GM18498 (cell line): ENCODE measurements around the gene BRI3BP.
A peak's percentile ranks its signal among the peaks of the same experiment; 100 is the strongest.
"Not testable (repeated sequence)": the region's sequence is repeated elsewhere in the genome, so short reads cannot be mapped to it uniquely, and the experiment has no call there.

Source experiments
- ATAC-seq: cut with Tn5 transposase; IDR thresholded peaks from one replicate; pipeline ENCODE4 v1.9.1; 2021; ENCODE audit warnings: mild to moderate bottlenecking, moderate library complexity; ENCODE audit not compliant: unreplicated experiment

BRI3BP gene

GRCh38 chr12:124971603-124972002 lies 21.8 kb upstream of the BRI3BP start:
- no peak for ATAC-seq

GRCh38 chr12:124972211-124972610 lies 21.2 kb upstream of the BRI3BP start:
- no peak for ATAC-seq

- no peak for ATAC-seq
Measured at GRCh38 chr12:124975276-124975675, 18.2 kb upstream of the BRI3BP start.

GRCh38 chr12:124976999-124977398 lies 16.4 kb upstream of the BRI3BP start:
- ATAC-seq: no peak

DNA sequence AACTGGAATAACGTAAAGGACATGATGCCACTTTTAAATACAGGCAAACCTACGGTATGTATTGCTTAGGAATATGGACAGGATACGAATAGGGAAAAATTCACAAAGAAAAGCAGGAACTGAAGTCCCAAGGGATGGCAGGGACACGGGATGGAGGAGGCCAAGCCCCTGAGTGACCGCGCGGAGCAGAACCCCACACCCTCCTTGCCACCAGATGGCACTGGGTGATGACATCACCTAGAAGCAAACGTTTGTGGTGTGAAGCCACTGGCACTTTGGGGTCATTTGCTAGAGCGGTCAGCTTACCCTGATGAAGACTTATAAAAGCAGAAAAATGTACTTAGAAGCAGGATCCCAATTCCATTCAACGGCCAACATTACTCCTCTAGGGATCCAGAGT lies 13.9 kb upstream of the BRI3BP start:
- no peak for ATAC-seq

GRCh38 chr12:124980098-124980892 lies 13.2 kb upstream of the BRI3BP start:
- no peak for ATAC-seq

DNA sequence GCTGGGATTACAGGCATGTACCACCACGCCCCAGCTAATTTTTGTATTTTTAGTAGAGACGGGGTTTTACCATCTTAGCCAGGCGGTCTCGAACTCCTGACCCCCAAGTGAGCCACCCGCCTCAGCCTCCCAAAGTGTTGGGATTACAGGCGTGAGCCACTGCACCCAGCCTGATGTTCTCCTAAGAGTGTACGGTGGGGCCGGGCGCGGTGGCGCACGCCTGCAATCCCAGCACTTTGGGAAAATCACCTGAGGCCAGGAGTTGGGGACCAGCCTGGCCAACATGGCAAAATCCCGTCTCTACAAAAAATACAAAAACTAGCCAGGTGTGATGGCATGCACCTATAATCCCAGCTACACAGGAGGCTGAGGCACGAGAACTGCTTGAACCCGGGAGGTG lies 6.6 kb upstream of the BRI3BP start:
- not testable (repeated sequence) for ATAC-seq

GRCh38 chr12:124992874-124993625 lies 395 bp upstream of the BRI3BP start:
- peak; percentile 36 for ATAC-seq

DNA sequence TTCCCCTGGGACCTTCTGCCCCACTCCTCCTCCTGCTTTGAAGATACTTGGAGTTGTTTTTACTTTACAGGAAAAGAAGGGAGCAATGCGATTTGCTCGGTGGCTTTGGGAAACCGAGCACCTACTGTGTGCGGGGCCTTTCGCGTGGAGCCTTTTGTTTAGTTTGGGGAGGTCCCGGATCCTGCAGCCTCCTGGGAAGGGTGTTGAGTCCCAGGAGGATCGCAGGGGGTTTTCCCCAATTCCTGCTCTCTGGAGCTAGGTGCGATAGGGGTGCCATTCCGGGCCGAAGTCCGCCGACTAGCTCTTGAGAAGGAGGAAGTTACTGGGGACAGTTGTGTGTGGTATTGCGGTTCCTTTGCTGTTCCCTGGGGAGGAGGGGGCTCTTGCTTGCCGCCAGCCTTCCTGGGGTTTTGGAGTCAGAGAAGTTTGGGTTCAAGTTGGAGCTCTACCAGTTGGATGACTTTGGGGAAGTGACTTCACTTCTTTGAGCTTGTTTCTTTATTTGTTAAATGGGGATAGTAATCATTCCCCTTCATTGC lies 1.1 kb downstream of the BRI3BP start:
- ATAC-seq: peak; percentile 25

- ATAC-seq: no peak
Measured at GRCh38 chr12:124995200-124995961, 1.9 kb downstream of the BRI3BP start.

DNA sequence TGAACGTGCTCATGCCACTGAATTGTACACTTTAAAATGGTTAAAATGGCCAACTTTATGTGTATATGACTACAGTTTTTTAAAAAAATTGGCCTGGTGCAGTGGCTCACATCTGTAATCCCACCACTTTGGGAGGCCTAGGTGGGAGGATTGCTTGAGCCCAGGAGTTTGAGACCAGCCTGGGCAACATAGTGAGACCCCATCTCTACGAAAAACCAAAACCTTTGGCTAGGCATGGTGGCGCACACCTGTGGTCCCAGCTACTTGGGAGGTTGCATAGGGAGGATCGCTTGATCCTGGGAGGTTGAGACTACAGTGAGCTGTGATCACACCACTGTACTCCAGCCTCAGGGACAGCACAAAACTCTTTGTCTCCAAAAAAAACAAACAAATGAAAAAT lies 5.3 kb downstream of the BRI3BP start:
- no peak for ATAC-seq

GRCh38 chr12:125001636-125002035 lies 8.2 kb downstream of the BRI3BP start:
- no peak for ATAC-seq

DNA sequence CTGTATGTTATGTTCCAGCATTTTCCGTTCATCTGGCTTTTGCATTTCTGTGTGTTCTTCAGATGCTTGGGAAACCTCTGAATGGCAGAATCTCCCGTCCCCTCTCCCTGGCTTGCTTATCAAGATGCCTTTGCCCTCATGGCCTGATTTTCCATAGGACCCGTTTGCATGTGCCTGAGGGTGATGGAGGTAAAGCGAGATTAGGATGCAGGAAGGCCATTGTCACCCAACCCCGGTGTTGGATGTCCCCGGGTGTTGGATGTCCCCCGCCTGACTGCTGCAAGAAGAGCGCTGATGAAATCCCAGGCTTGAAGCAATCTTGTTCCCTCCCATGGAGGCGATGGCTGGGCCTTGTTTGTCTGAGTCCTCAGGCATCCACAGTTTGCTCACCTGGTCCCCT lies 9.6 kb downstream of the BRI3BP start:
- ATAC-seq: no peak

GRCh38 chr12:125004621-125005020 lies 11.2 kb downstream of the BRI3BP start:
- no peak for ATAC-seq

DNA sequence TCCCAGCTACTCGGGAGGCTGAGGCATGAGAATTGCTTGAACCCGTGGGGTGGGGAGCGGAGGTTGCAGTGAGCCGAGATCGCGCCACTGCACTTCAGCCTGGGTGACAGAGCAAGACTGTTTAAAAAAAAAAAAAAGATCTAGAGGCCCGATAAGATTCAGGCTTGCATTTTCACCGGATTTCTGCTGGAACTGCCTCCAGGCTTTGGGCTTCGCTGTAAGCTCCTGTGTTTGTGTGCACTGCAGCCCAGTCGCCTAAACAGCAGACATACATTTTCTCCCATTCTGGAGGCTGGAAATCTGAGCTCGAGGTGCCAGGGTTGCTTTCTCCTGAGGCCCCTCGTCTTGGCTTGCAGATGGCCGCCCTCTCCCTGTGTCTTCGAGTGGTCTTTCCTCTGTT lies 12.2 kb downstream of the BRI3BP start:
- ATAC-seq: no peak

- no peak for ATAC-seq
Measured at GRCh38 chr12:125006365-125006764, 12.9 kb downstream of the BRI3BP start.

DNA sequence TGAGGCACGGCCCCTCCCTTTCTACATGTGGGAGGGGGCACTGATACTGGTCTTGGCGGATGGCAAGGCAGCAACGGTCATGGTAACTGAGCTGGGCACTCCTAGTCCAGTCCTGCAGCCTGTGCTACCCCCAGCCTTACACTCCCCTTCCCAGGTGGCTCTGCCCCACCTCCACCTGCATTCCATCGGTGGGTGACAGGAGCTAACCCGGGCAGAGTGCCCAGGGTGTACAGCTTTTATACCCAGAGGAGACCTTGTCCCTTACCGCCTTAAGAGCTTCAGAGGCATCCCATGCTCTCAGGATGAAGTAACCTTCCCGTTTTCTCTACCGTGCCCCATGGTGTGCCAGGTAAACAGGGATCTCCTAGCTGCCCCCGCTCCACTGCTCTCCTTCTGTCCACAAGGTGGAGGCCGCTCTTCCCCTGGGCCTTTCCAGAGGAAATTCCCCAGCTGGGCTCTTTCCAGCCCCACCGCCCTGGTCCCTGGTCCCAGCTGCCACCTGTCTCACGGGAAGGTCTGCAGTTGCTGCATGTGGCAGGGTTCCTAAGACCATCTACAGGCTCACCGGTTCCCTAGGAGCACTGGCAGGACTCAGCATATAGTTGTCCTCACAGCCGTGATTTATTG lies 20.5 kb downstream of the BRI3BP start:
- ATAC-seq: no peak

DNA sequence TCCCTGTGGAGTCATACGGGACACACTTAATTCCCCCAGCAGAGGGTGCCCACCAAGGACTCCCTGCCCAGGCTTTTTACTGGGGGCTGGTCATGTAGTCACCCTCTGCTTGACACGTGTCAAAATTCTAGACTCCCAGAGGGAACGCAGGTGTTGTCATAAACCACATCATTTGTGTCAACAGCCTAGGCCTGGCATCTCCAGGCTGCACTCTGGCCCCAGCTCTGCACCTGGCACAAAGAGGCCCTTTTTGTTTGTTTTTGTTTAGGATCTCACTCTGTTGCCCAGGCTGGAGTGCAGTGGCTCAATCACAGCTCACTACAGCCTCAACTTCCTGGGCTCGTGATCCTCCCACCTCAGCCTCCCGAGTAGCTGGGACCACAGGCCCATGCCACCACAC lies 21.1 kb downstream of the BRI3BP start:
- no peak for ATAC-seq

DNA sequence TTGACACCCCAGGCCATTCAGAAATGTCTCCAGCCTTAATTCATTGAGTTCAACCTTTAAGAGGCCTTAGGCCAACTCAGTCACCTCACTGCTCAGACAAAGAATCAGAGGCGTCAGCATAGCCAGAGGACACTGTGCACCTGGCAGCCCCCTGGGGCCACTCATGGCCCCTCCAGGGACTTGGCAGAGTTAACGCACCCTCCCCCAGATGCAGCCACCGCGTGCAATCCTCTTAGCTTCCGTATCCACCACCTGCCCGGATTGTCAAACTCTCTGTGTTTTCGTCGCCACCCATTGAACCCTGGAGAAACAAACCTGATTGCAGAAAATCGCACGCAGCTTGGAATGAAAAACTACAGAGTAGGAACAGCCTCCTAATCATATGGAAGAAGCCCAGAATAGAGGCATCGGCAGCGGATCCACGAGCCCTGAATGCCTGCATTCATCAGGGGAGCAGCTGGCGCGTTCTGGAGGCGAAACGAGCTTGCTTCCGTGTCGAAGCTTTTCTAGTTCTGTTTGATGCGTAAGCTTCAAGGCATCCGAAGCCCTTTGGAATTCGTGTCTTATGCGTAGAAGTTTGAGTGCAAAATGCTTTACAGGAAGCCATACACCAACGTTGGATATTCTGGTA lies 22.4 kb downstream of the BRI3BP start:
- no peak for ATAC-seq

- no peak for ATAC-seq
Measured at GRCh38 chr12:125017801-125018200, 24.4 kb downstream of the BRI3BP start.
